ENCODE results near the gene AGPAT2. TPM values are rescaled to one million over a fixed set of nuclear protein-coding genes. Genes with fewer than 3 reads are reported as not detected.

Gene AGPAT2
- total and polyA plus RNA-seq, 2 experiments from 2014 or later: 125 to 242 TPM

GRCh38 chr9:136666372-136667213 lies 20.7 kb downstream of the AGPAT2 start:
- Histone ChIP-seq H3K4me2 (peak overlapping the region; percentile 80), H3K79me2 (no peaks in the 10 kb centered on the region), H3K9me2 (replicated peaks; ENCODE audit: insufficient read depth) (no peaks in the 10 kb centered on the region), H3K4me1 (ENCODE audit: insufficient read depth) (no peaks in the 10 kb centered on the region), H3K27me3 (no peaks in the 10 kb centered on the region), H3K36me3 (replicated peaks; ENCODE audit: insufficient read depth, low read depth) (no peaks in the 10 kb centered on the region), H3K27ac (no peak overlapping the region), H3K9me3 (ENCODE audit: low read depth) (no peaks in the 10 kb centered on the region), H4K20me1 (ENCODE audit: insufficient read depth, poor library complexity, severe bottlenecking) (no peaks in the 10 kb centered on the region), H3K4me3 (peak overlapping the region; percentile 36), H2AFZ (no peak overlapping the region)
- WGBS (ENCODE audit: low lambda C conversion rate, missing lambda C conversion rate): 81% methylated on average over 15 of the region's 35 CpGs
- TF ChIP-seq CTCF (IDR thresholded peaks at IDR 0.05; ENCODE audit: poor library complexity) (no peak), EZH2 (IDR thresholded peaks at IDR 0.05; ENCODE audit: borderline replicate concordance) (no peak), EZH2phosphoT487 (IDR thresholded peaks at IDR 0.05; ENCODE audit: low read depth, severe bottlenecking, unreplicated experiment) (no peak)
- DNase-seq (ENCODE audit: low spot score): no peak

- no peak for TF ChIP-seq CTCF (IDR thresholded peaks at IDR 0.05; ENCODE audit: poor library complexity)
- TF ChIP-seq EZH2phosphoT487 (IDR thresholded peaks at IDR 0.05; ENCODE audit: low read depth, severe bottlenecking, unreplicated experiment): no peak
- no peak for TF ChIP-seq EZH2 (IDR thresholded peaks at IDR 0.05; ENCODE audit: borderline replicate concordance)
- Histone ChIP-seq H4K20me1 (ENCODE audit: insufficient read depth, poor library complexity, severe bottlenecking) (no peaks in the 10 kb centered on the region), H3K79me2 (no peaks in the 10 kb centered on the region), H3K27ac (no peak overlapping the region), H3K9me3 (ENCODE audit: low read depth) (no peaks in the 10 kb centered on the region), H2AFZ (no peak overlapping the region), H3K9me2 (replicated peaks; ENCODE audit: insufficient read depth) (no peaks in the 10 kb centered on the region), H3K4me2 (peak overlapping the region; percentile 92), H3K27me3 (no peaks in the 10 kb centered on the region), H3K36me3 (replicated peaks; ENCODE audit: insufficient read depth, low read depth) (no peaks in the 10 kb centered on the region), H3K4me1 (ENCODE audit: insufficient read depth) (no peaks in the 10 kb centered on the region), H3K4me3 (peak overlapping the region; percentile 36)
- DNase-seq (ENCODE audit: low spot score): peak; percentile 63
- whole genome bisulfite sequencing (ENCODE audit: low lambda C conversion rate, missing lambda C conversion rate): no CpG with 5 or more reads among the region's 109 CpGs
These were observed 21.4 kb downstream of the AGPAT2 start for GRCh38 chr9:136665704-136666371.

GRCh38 chr9:136665111-136665703 lies 22.1 kb downstream of the AGPAT2 start:
- Histone ChIP-seq H3K9me2 (replicated peaks; ENCODE audit: insufficient read depth) (no peaks in the 10 kb centered on the region), H3K4me2 (peak overlapping the region; percentile 92), H2AFZ (peak overlapping the region; percentile 68), H3K4me3 (peak overlapping the region; percentile 20), H3K79me2 (no peaks in the 10 kb centered on the region), H3K4me1 (ENCODE audit: insufficient read depth) (no peaks in the 10 kb centered on the region), H3K9me3 (ENCODE audit: low read depth) (no peaks in the 10 kb centered on the region), H3K36me3 (replicated peaks; ENCODE audit: insufficient read depth, low read depth) (no peaks in the 10 kb centered on the region), H4K20me1 (ENCODE audit: insufficient read depth, poor library complexity, severe bottlenecking) (no peaks in the 10 kb centered on the region), H3K27me3 (no peaks in the 10 kb centered on the region), H3K27ac (no peak overlapping the region)
- 55% methylated on average over 15 of the region's 49 CpGs for WGBS (ENCODE audit: low lambda C conversion rate, missing lambda C conversion rate)
- peak; percentile 40 for TF ChIP-seq CTCF (IDR thresholded peaks at IDR 0.05; ENCODE audit: poor library complexity)
- TF ChIP-seq EZH2 (IDR thresholded peaks at IDR 0.05; ENCODE audit: borderline replicate concordance): no peak
- peak; percentile 80 for DNase-seq (ENCODE audit: low spot score)
